Fibroblast of skin of abdomen (primary cell): ENCODE measurements around the gene KCNG1.

Experiments used
- DNase-seq: peaks from one replicate; pipeline ENCODE4 v3.0.0-alpha.2; 2013

Gene KCNG1

DNA sequence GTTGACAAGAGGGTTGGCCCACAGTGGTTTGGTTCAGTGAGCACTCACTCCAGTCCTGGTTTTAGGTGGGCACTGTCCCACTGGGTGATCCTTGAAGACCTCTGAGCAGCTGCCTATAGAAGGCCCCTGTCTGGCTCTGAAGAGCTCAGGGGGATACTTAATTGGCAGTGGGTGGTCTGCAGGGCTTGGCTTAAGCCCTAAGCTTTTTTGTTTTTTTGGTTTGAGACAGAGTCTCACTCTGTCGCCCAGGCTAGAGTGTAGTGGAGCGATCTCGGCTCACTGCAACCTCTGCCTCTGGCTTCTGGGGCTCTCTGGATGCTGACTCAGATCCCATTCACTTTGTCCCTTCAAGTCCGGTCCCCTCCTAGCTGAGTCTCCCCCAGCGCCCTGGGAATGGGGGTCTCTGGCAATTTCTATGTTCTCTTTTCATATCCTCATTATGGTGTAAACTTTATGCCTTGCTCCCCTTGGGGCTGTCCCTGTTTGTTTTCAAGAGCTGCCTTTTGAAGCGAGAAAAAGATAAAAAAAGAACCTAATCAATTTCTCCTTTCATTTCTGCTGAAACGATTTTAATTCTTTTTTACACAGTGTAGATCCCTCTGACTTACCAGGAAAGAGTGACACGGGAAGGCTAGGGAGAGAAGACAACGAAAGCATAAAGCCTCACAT, 12.2 kb upstream of the KCNG1 start:
- no peak for DNase-seq

DNA sequence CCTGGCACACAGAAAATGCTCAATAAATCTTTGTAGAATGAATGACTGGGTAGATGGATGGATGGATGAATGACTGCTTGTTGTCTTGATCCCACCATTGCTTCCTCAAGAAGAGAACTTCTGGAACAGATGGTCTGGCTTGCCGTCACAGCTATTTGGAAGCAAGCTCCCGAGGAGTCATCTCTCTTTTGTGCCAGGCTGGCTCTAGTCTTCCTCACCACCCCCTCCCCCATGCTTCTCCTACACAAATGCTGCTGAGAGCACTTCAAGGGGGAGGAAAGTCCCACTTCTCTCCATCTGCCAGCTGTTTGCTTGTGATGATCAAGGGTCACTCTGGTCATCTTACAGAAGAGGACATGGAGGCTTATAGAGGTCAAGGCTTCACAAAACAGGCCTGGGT, 11.6 kb upstream of the KCNG1 start:
- peak; percentile 65 for DNase-seq

DNA sequence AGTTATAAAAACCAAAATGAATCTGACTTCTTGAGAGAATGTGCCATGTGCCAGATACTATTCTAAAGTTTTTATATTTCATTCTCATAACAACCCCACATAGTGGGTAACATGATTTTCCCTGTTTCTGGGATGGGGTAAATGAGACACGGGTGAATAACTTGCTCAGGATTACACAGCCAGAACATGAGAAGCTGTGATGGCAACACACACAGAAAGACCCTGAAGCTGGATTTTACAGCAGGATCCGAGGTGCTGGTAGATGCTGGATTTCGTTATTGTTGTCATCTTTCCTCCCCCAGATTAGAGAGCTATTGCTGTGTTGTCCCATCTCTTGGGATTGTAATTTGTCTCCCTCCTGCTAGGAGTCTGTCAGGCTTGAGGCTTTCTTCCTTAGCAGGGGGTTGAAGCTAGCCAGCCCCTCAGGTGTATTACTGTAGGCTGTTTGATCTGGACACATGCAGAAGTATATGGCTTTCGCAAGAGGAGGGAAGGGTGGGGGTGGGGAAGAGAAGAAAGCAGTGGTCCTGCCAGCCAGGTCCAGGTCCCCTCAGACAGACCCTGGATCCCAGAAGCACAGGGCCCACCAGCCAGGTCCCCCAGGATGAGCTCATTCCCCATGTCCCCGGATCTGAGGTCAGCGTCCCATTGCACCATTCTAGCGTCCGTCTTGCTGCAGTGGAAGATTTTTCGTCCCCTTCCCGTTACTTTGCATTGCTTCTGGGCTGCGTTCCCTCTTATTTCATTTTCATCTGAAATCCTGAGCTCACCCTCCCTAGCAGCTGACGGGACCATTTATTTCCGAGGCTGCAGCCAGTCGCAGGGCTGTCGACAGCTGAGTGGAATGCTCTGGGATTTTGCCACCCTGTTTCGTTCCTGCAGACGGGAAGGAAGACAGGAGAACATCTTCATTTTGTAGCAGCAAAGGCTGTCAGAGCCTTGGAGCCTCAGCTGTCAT, 7.3 kb upstream of the KCNG1 start:
- DNase-seq = peak; percentile 86

DNA sequence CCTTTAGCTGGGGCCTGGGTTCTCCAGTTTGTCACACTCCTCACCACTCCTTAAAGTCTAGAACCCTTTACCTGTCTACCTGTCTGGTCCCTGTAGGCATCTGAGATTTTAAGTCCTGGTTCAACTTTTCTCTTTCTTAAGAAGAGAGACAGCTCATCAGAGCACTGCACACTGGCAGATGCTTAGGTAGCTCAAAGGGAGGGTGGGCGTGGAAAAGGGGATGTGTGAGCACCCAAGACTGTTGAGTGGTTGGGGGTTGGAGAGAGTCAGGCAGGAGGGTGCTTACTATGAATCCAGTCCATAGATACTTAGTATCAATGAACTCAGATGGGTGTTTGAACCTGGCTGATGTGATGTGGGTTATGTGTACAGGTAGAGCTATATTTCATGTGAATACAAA, 6.6 kb upstream of the KCNG1 start:
- no peak for DNase-seq

DNA sequence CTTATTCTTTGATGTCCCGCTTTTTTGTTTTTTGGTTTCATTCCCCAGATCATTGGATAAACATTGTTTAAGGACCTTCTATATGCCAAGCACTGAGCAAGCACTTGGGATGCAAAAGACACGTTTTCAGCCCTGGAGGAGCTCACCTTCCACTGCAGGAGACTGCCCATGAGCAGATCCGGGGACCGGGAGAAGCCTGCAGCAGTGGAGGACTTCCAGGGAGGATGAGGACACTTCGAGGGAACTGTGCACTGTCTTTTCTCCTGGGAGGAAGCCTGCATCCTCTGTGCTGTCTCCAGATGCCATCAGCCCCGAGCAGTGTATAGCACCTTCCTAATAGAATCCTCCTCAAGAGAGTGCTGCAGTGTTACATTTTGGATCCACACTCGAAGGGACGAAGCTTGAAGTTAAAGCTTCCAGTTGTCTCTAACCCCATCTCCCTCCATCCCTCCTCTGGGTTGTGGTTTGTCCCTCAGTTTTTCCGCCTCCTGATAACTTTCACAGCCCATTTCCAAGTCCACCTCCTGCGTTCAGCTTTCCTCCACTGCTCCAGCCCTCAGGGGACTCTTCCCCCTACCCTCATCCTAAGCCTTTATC, 5.8 kb upstream of the KCNG1 start:
- DNase-seq = no peak

DNA sequence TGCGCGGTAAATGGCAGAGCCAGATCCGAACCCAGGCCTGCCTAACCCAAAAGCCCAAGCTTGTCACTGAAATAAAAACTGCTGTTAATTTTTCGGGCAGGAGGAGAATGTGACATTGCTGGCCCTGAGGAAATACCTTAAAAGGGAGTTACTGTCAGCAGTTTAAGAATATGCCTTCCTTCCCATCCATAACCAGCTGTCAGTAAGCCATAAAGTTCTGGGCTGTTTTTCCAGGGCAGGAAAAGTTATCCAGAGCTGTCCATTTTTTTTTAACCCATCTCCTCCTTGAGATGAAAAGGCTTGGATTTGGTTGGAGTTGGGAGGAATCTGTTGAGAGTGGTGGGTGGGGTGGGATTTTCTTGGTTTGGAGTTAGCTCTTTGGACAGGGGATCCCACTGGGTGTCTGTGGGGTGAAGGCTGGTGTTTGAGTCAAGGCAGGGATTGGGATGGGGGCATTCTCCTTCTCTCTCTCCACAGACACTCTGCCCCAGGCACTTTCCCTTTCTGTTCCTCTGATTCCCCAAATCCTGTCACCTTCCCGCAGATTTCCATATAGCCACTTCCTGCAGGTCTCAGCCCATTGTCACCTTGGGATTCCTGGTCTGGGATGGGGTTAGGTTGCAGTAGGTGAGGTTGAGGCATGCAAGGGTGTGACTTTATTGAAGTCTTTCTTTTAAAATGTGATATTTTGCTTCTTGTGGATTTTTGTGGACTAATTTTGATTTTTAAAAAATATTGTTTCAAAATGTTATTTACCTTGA, 4.3 kb upstream of the KCNG1 start:
- no peak for DNase-seq

DNA sequence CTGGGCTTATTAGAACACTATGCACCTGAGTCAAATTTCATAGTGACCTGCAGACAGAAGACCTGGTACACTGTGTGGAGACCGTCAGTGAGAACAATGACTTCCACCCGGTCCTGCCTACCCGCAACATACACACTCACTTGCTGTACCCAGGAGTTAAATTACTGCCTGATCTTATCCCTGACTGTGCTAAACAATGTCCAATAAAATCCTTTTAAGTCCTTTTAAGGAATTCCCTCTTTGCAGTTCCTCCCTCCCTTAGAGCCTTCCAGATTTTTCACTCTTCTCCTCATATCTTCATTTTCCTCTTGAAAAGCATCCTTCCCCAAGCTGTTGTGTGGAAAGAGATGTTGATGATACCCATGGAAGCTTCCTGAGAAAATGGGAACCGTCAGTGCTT, 3.4 kb upstream of the KCNG1 start:
- DNase-seq = peak; percentile 47

DNA sequence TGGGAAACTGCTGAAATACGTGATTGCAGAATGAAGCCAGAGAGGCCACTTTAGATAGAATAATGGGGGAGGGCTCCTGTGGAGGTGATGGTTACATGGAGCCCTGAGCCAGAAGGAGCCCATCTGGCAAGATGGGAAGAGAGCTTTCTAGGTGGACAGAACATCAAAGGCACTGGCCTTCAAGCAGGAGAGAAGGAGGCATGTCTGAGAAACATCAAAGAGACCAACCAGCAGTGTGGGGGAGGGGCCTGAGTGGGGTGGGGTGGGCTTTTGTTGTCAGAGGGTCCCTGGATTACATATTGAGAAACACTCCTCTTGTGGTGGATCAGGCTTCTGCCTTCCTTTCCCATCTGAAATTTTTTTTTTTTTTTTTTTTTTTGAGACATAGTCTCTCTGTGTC, 1.9 kb upstream of the KCNG1 start:
- no peak for DNase-seq

DNA sequence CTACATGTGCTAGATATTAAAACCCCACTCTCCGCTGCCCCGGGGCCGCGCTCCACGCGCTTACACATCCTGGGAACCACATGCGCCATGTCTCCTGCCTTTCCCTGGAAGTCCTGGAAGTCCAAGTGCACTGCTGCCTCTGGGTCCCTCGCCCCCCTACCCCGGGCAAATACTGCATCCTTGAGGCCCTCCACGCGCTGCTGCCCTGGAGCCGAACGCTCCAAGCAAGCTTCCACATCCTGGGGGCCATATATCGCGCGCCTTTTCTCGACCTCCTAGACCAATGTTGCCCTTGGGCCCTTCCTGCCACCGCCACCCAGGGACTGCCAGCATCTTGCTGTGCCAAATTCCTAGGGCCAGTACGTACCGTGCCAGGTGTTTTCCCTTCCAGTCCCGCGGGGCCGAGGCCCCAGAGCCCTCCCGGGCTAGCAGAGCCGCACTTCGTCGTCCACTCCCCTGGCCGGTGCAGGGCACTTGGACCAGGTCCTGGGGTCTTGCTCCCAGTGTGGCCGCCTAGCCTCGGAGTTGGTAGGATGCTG, 779 bp upstream of the KCNG1 start:
- DNase-seq = no peak

DNA sequence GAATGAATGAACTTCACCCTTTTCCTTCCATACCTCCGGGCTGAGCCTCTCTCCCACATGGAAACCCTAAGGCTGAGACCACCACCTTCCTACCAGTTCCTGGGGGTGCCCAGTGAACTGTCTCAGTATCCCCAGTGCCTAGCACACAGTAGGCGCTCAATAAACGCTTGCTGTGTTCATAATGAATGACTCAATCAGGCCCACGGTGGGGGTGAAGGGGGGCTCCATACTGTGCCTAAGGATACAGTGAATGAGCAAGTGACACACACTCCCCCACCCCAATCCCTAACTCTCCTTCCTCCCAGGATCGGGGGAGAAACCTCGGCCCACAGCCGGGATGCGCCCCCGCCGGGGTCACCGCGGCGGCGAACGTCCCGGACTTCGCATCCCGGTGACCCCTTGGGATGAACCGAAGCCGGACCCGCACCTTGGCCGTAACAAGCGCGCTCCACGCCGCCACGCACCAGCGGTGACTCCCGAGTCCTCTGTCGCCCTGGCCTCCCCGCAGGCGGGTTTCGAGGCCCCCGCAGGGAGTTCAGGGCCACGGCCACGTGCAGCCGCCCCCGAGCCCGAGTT, 592 bp downstream of the KCNG1 start:
- no peak for DNase-seq

DNA sequence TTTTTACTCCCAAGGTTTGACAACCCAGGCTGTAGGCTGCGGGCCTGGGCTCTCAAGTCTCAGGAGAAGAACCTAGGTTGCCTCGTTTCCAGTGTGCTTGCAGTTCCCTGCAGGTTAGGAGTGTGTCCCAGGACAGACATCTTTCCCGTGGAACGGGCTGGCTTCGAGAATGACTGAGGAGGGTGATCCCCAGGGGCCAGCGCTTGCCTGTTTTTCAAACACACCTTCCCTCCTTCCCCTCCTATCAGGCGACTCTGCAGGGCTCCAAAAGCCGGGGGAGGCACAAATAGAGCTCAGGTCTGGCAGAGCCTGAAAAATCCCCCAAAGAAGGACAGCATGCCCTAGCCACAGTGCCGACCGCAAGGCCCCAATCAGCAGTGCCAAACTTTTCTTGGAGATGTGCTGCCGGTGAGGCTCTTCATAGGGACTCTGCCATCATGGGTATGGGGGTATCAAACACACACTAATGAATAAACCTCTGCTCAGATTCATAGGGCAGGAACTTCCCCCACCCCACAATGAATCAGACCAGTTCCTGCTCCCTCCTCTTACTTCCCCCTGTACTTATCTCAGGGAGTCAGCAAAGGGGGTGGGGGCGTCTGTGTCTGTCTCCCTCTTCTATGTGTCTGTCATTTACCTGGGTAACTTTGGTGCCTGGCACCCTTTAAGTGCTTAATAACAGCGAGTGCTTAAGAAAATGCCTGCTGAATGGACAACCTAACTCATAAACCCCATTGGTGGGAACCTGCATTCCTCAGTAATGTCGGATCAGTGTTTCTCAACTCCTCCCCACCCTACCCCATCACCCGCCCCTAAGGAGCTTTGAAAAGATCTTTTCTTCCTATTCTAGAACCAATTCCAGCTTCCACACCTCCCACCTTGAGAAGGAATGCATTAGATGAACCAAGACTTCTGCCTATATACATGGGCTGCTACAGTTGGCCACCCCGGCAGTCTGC, 1.6 kb downstream of the KCNG1 start:
- peak; percentile 60 for DNase-seq

DNA sequence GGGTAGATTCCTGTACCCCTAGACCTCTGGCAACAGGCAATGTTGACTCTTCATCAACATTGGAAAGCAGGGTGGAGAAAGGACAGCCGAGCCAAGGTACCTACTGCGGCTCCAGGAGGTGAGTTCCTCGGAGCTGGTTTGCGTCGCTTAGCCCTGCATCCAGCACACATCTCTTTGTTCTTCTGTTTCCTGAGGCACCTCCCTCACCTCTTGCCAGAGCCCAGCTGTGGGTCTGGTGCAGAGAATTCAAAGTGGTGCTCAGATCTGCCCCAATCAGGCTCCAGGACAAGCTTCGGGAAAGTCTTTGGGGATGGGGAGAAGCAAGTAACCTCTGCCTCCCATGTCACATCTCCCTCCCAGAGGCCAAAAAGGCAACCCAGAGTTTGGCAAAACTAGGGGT, 2.2 kb downstream of the KCNG1 start:
- no peak for DNase-seq

DNA sequence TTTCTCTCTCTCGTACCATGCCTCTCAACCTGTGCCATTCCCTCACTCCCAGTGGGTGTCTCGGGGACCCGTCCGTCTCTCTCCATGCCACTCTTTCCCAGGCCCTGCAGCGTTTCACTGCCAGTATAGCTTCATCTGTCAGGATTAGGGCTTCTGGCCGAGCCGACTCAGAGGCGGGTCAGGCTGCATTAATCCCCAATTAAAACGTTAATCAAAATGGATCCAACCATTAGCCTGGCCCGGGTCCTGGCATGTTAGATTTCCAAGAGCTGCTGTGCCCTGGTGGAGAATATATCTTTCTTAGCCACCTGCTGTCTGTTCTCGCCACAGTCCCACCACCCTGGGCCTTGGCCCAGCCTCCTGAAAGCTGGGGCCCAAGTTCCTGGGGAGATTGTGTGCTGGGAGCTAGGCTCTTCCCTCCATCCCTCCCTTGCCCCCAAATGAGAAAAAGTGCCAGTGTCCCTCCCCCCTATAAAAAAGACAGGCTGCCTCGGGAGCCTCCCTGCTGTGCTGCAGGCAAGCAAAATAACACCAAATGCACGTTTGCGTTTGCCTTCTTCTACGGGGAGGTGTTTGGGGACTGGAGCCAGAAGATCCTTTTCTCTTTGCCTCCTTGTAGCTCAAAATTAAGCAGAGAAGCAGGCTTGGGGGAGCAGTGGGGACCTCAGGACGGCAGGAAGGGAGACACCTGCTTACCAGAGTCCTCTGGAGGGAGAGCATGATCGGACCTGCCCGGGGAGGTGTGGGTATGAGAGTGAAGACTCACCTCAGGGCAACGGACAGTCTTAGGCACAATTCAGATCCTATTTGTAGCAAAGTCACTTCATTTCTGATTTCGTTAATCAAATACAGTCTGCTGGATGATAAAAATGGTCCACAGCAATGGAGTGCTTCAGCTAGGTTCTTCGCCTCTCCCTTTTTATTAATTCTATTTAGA, 3.0 kb downstream of the KCNG1 start:
- DNase-seq = no peak

DNA sequence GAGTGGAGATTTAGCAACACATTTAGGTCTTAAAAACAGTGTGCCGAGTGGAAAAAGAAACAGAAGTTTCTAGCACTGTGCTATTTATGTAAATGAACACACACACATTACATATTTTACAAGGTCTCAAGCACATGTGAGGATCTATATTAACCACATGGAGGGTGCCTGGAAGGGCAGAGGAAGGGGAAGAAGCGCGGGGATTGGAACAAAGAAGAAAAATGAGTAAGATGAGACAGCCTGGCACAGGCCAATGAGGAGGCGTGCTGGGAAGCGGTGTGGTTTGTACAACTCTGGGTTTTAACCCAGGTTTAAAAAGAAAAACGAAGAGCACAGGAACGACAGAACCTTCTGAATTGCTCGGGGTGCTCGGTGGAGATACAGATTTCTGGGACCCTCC, 5.7 kb downstream of the KCNG1 start:
- peak; percentile 57 for DNase-seq

DNA sequence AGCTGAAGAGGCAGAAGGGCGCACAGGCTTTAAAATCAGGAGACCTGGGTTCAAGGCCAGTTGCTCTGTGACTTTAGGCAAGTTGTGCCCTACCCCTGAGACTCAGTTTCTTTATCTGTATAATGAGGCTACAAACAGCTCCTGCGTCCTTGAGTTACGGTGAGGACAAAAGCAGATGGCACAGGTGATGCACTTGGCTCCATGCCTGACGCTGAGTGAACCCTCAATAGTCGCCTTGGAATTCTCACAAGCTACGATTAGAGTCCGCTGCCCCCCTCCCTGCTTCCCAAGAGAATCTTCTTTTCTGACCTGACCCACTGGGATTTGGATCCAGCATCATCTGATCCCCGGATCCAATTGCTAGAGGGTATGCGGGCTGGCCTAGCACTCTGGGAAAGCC, 6.4 kb downstream of the KCNG1 start:
- DNase-seq = no peak

DNA sequence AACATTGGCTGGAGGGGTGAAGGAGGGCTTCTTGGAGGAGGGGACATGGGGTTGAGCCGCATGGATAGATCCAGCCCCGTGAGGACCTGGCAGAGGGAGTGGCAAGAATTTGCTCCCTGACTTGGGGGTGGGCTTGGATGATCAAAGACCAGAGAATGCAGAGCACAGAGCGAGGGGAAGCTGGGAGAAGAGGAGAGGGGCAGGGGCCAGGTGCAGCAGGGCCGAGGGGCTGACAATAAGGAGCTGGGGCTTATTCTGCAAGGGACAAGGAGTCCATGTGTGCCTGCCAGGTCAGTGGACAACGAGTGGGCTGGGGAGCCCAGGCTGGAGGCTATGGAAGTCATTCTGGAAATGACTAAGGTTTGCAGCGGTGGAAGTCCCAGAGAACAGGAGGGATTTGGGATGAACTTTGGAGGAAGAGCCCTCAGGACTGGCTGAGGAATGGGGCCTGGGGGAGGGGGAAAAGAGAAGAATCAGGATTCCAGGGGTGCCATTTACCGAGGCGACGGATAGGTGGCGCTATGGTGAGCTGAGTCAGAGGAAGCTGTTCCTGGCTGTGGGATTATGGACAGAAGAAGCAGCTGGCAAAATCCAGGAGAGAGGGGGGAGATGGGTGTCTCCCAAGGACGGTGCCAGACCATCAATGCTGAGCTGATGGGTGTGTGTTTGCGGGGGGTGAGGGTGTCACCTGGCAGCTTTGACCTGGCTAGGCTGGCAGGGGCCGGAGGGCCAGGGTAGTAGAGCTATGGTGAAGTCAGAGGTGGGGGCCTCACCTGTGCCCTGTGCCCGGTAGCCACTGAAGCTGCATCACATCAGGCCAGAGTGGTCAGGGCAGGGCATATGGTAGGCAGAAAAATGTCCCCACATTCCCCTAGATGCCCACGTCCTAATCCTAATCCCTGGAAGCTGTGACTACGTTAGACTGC, 7.8 kb downstream of the KCNG1 start:
- DNase-seq = peak; percentile 70

DNA sequence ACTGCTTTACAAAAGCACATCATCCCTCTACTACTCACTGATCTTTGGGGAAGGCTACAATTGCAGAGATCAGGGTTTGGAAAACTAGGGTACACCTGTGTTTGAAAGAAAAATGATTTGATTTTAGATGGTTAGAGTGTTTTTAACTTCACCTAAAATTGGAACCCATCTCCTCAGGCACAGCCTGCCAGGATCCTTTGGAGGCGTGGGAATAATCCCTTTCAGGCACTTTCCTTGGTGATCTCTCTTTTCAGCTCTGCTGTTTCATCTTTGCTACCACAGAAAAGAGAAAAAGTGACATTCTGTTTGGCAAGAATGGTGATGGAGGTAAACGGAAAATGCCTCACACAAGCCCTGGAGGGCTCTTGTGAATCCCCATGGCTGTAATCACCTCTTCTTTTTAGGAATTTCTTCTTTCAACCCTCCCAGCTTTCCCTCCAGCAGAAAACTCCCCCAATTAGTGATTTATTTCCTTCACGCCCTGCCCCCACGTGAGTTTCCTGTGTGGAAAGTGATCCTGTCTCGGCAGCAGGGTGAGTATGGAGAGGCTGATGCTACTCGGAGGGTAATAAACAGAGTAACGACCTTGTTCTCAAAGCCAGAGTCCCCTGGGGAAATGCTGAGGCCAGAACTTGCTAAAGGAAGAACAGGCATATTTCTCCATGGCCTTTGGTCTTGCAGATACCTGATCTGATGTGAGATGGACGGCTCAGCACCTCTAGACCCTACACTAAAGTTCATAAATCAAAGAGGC, 9.2 kb downstream of the KCNG1 start:
- peak; percentile 32 for DNase-seq

DNA sequence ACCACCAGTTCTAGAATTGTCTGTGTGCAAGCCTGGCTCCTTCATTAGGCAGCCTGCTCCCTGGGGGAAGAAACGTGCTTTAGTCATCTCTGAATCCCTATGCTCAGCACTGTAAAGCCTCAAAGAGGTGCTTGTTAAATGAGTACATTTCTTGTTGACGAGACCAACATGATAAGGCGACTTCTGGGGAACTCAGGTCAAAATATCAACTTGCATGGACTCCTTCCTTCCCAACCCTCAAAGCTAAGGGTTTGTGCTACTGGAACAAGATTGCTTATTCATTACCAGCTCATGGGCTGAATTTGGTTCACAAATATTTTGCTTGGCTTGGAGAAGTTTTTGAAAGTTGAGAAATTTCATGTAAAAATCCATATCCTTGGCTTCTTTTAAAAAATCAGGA, 10.6 kb downstream of the KCNG1 start:
- DNase-seq = no peak
